Lower leg skin (tissue), 4 donors: Measurements from ENCODE around the gene P3H4. TPM values are rescaled to one million over a fixed set of nuclear protein-coding genes. Genes with fewer than 3 reads are reported as not detected.

Experiments
- DNase-seq, 2 donors: peaks; one replicate each; pipeline ENCODE4 v3.0.0-alpha.2; 2019; ENCODE audit warnings: low spot score in 2 of 2
- H3K4me3 ChIP-seq: fragments of 200-600 bp; sonication (generic); 2 replicates; pipeline ENCODE4 v1.5.1; 2017; ENCODE audit warnings: mild to moderate bottlenecking, low read depth; ENCODE audit not compliant: poor library complexity, severe bottlenecking
- POLR2A ChIP-seq, 2 donors: fragments of 450-650 bp; IDR thresholded peaks; one replicate each; pipeline ENCODE4 v1.6.1; 2016 to 2017; ENCODE audit warnings: antibody characterized with exemption in 2 of 2, mild to moderate bottlenecking in 1 of 2, moderate library complexity in 1 of 2
- WGBS, 2 donors: methylation state at CpG; one replicate each; pipeline ENCODE4 v1.1.5; 2018; 5-methylcytosine and 5-hydroxymethylcytosine counted together
- intact Hi-C: fragments of 100-400 bp; cut with DNase I; formaldehyde crosslinking; loops from one replicate; pipeline ENCODE4 v1.15.0; 2023; ENCODE audit warnings: low total_unique reads
- total RNA-seq, 4 donors: library from RNA; depleted of rRNA; stranded (reverse); fragments of >200 nt; gene quantifications; one replicate each; pipeline ENCODE4 v1.1.0, GENCODE V29; 2016
- TF ChIP-seq, protein P1 (sequence below), 3 donors: fragments of 450-650 bp; IDR thresholded peaks; one replicate each; pipeline ENCODE4 v1.5.1; 2016; ENCODE audit warnings: antibody characterized with exemption in 3 of 3, mild to moderate bottlenecking in 3 of 3, moderate library complexity in 2 of 3

P3H4 gene
- total RNA-seq, 4 donors from 2014 or later = 12.8 to 14.5 (median 13.2) TPM

DNA sequence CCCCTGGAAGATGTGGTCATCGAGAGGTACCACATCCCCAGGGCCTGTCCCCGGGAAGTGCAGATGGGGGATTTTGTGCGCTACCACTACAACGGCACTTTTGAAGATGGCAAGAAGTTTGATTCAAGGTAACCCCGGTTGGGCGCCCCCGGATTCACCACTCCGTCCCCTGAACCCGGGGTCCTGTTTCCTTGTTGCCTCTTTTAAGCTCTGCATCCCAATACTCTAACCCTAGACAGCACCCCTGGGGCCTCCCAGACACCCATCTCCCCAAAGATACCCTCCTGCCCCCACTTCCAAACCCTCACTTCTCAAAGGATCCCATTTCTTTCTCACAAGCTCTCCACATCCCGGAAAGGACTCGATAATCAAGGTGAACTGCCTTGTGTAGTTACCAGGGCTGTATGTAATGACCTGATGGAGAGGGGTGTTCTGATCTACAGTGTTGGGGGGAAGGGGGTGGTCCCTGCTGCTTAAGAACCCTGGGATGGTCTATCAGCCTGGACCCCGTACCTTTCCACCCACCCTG lies 1.5 kb upstream of the P3H4 start:
- intact Hi-C loops = no loop called here
- DNase-seq = no peak
- H3K4me3 ChIP-seq = no peak overlapping the region
- 27 to 30% methylated on average over 11 to 12 of the region's 12 CpGs for WGBS, 2 donors
- no peak for TF ChIP-seq POLR2A (IDR thresholded peaks at IDR 0.05)
- TF ChIP-seq, protein P1, sequence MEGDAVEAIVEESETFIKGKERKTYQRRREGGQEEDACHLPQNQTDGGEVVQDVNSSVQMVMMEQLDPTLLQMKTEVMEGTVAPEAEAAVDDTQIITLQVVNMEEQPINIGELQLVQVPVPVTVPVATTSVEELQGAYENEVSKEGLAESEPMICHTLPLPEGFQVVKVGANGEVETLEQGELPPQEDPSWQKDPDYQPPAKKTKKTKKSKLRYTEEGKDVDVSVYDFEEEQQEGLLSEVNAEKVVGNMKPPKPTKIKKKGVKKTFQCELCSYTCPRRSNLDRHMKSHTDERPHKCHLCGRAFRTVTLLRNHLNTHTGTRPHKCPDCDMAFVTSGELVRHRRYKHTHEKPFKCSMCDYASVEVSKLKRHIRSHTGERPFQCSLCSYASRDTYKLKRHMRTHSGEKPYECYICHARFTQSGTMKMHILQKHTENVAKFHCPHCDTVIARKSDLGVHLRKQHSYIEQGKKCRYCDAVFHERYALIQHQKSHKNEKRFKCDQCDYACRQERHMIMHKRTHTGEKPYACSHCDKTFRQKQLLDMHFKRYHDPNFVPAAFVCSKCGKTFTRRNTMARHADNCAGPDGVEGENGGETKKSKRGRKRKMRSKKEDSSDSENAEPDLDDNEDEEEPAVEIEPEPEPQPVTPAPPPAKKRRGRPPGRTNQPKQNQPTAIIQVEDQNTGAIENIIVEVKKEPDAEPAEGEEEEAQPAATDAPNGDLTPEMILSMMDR (IDR thresholded peaks at IDR 0.05) = no peak

DNA sequence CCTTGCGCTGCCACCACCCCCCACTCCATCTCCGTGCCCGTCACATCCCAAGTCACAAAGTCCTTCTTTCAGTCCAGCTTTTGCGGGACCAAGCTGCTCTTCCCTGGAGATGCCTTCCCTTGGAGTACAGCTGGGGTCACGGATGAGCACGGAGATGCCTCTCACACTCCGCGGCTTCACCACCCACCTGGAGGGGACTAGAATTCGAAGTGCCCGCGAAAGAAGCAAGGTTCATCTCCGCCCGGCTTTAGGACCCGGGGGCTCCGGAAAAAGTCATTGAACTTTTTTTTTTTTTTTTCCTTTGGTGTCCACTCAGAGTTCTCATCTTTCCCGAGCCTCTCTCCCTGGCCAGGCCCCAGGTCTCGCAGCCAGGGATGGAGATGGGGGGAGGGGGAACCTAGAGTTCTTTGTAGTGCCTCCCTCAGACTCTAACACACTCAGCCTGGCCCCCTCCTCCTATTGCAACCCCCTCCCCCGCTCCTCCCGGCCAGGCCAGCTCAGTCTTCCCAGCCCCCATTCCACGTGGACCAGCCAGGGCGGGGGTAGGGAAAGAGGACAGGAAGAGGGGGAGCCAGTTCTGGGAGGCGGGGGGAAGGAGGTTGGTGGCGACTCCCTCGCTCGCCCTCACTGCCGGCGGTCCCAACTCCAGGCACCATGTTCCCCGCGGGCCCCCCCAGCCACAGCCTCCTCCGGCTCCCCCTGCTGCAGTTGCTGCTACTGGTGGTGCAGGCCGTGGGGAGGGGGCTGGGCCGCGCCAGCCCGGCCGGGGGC lies 817 bp upstream of the P3H4 start, which contains the start of gene FKBP10:
TSS of gene FKBP10 (plus strand) at position 624 of the 771 bp plus-strand sequence. CDS start at position 655, 31 bp downstream.
- intact Hi-C loops = no loop called here
- 9 to 10% methylated on average over 29 to 35 of the region's 35 CpGs for WGBS, 2 donors
- TF ChIP-seq, protein P1 (IDR thresholded peaks at IDR 0.05) = no peak
- no peak for TF ChIP-seq POLR2A (IDR thresholded peaks at IDR 0.05)
- peak within 1 kb of the TSS; percentile 52 for H3K4me3 ChIP-seq
- DNase-seq = peak in 1 of 2 donors; percentile 91

DNA sequence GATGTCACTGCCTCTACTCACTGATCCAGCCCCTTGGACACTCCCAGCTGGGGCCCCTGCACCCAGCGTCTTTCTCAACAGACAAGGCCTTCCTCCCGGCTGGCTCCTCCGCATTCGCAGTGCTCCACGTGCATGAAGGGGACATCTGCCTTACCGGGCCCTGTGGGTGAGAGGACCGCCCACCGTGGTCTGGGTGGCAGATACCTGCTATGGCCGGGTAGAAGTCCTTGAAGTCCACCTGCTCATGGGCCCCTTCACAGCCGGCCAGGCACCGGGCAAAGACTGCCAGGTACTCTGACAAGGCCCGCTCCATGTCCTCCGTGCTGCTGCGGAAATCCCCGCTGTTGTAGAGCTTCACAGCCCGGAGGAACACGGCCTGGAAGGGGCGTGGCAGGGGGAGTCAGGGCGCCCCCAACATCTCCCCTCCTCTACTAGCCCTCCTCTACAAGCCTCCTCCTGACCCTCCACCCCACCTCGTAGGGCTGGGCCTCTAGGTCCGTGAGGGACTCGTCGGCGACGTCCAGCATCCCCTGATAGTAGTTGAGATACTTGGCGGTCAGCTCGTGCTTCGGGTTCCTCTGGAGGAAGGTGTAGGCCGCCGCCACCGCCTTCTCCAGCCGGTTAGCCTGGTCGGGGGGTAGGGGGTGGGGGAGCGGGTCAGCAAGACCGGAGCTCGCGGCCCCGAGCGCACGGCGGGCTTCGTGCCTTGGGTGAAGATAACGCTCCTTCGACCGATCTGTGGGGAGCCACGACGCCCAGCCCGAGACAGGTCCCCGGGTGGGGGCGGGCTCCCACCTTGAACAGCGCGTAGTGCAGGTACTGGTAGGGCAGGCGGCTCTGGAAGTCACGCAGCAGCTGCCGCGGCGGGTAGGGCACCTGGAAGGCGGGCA lies 845 bp downstream of the P3H4 start:
- intact Hi-C loops = no loop called here
- no peak for DNase-seq
- TF ChIP-seq POLR2A (IDR thresholded peaks at IDR 0.05) = no peak
- TF ChIP-seq, protein P1 (IDR thresholded peaks at IDR 0.05) = no peak
- 26 to 50% methylated on average over 28 to 47 of the region's 58 CpGs for WGBS, 2 donors
- peak overlapping the region; percentile 52 for H3K4me3 ChIP-seq

DNA sequence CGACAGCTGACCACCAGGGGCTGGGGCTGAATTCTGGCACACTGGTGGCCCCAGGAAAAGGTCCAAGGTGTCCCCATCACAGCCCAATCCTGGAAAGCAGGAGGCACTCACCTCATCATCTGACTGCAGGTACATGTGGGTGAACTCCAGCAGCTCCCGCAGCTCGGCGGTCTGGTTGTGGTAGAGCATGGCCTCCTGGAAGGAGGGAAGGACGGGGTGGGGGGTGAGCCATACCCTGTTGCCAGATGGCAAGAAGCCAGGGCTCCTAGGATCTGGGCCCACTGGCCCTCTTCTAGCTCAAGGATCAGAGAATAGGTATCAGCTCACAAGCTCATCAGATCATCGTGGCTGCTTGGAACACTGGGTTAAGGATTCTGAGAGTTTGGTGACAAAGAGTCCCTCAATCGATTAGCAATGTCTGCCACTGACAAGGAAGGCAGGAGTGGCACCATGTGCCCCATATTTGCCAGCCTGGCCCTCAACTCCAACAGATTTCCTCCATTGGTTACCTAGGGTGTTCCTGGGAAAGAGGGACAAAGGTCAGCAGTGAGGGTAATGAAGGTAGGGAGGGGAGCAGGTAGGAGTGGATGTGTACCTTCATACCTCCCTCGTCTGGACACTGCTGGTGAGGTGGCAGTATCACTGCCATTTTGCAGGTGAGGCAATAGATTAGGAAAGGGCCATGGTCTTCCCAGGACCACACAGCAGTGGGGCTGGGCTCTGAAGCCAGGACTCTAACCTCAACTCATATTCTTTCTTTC lies 4.9 kb downstream of the P3H4 start:
- TF ChIP-seq POLR2A (IDR thresholded peaks at IDR 0.05) = no peak
- TF ChIP-seq, protein P1 (IDR thresholded peaks at IDR 0.05) = no peak
- WGBS, 2 donors = 87% methylated on average over 8 of the region's 8 CpGs
- no peak overlapping the region for H3K4me3 ChIP-seq
- intact Hi-C loops = no loop called here
- DNase-seq = no peak
